ENCODE results near the gene SCN1B.
A peak's percentile ranks its signal among the peaks of the same experiment; 100 is the strongest.
"Not testable (repeated sequence)": the region's sequence is repeated elsewhere in the genome, so short reads cannot be mapped to it uniquely, and the experiment has no call there.

Gene SCN1B

GRCh38 chr19:35021596-35021995, 8.7 kb upstream of the SCN1B start:
- Histone ChIP-seq H3K36me3 (ENCODE audit: insufficient read depth, low read length) (no peaks in the 10 kb centered on the region), H3K27me3 (ENCODE audit: insufficient read depth, low read length) (no peaks in the 10 kb centered on the region), H3K4me1 (ENCODE audit: control insufficient read depth, insufficient read depth, low read length, unreplicated experiment) (no peaks in the 10 kb centered on the region), H2AFZ (ENCODE audit: low read length, unreplicated experiment) (no peak overlapping the region), H3K79me2 (ENCODE audit: control insufficient read depth, insufficient read depth, low read length, unreplicated experiment) (no peaks in the 10 kb centered on the region), H3K27ac (ENCODE audit: low read depth, low read length) (no peak overlapping the region), H3K4me3 (ENCODE audit: low read depth, low read length) (no peak overlapping the region)

GRCh38 chr19:35022460-35022859, 7.8 kb upstream of the SCN1B start:
- no peak overlapping the region for H2AFZ ChIP-seq (ENCODE audit: low read length, unreplicated experiment)
- H3K36me3 ChIP-seq (ENCODE audit: insufficient read depth, low read length): no peaks in the 10 kb centered on the region
- H3K4me1 ChIP-seq (ENCODE audit: control insufficient read depth, insufficient read depth, low read length, unreplicated experiment): no peaks in the 10 kb centered on the region
- no peaks in the 10 kb centered on the region for H3K79me2 ChIP-seq (ENCODE audit: control insufficient read depth, insufficient read depth, low read length, unreplicated experiment)
- no peak overlapping the region for H3K27ac ChIP-seq (ENCODE audit: low read depth, low read length)
- no peaks in the 10 kb centered on the region for H3K27me3 ChIP-seq (ENCODE audit: insufficient read depth, low read length)
- H3K4me3 ChIP-seq (ENCODE audit: low read depth, low read length): no peak overlapping the region

GRCh38 chr19:35023428-35023827, 6.8 kb upstream of the SCN1B start:
- H3K27ac ChIP-seq (ENCODE audit: low read depth, low read length): no peak overlapping the region
- H2AFZ ChIP-seq (ENCODE audit: low read length, unreplicated experiment): no peak overlapping the region
- no peaks in the 10 kb centered on the region for H3K79me2 ChIP-seq (ENCODE audit: control insufficient read depth, insufficient read depth, low read length, unreplicated experiment)
- H3K4me1 ChIP-seq (ENCODE audit: control insufficient read depth, insufficient read depth, low read length, unreplicated experiment): no peaks in the 10 kb centered on the region
- no peaks in the 10 kb centered on the region for H3K36me3 ChIP-seq (ENCODE audit: insufficient read depth, low read length)
- no peaks in the 10 kb centered on the region for H3K27me3 ChIP-seq (ENCODE audit: insufficient read depth, low read length)
- no peak overlapping the region for H3K4me3 ChIP-seq (ENCODE audit: low read depth, low read length)

- H3K27me3 ChIP-seq (ENCODE audit: insufficient read depth, low read length): no peaks in the 10 kb centered on the region
- no peak overlapping the region for H2AFZ ChIP-seq (ENCODE audit: low read length, unreplicated experiment)
- no peaks in the 10 kb centered on the region for H3K79me2 ChIP-seq (ENCODE audit: control insufficient read depth, insufficient read depth, low read length, unreplicated experiment)
- no peaks in the 10 kb centered on the region for H3K36me3 ChIP-seq (ENCODE audit: insufficient read depth, low read length)
- no peaks in the 10 kb centered on the region for H3K4me1 ChIP-seq (ENCODE audit: control insufficient read depth, insufficient read depth, low read length, unreplicated experiment)
- H3K4me3 ChIP-seq (ENCODE audit: low read depth, low read length): no peak overlapping the region
- H3K27ac ChIP-seq (ENCODE audit: low read depth, low read length): no peak overlapping the region
Measured at GRCh38 chr19:35024095-35024494, 6.2 kb upstream of the SCN1B start.

GRCh38 chr19:35025969-35026368, 4.3 kb upstream of the SCN1B start:
- Histone ChIP-seq H3K27ac (ENCODE audit: low read depth, low read length) (no peak overlapping the region), H3K4me3 (ENCODE audit: low read depth, low read length) (no peak overlapping the region), H3K27me3 (ENCODE audit: insufficient read depth, low read length) (no peaks in the 10 kb centered on the region), H3K4me1 (ENCODE audit: control insufficient read depth, insufficient read depth, low read length, unreplicated experiment) (no peaks in the 10 kb centered on the region), H3K79me2 (ENCODE audit: control insufficient read depth, insufficient read depth, low read length, unreplicated experiment) (no peaks in the 10 kb centered on the region), H2AFZ (ENCODE audit: low read length, unreplicated experiment) (no peak overlapping the region), H3K36me3 (ENCODE audit: insufficient read depth, low read length) (no peaks in the 10 kb centered on the region)

GRCh38 chr19:35026418-35026817, 3.9 kb upstream of the SCN1B start:
- Histone ChIP-seq H3K4me1 (ENCODE audit: control insufficient read depth, insufficient read depth, low read length, unreplicated experiment) (no peaks in the 10 kb centered on the region), H3K27ac (ENCODE audit: low read depth, low read length) (no peak overlapping the region), H3K27me3 (ENCODE audit: insufficient read depth, low read length) (no peaks in the 10 kb centered on the region), H3K79me2 (ENCODE audit: control insufficient read depth, insufficient read depth, low read length, unreplicated experiment) (no peaks in the 10 kb centered on the region), H3K4me3 (ENCODE audit: low read depth, low read length) (no peak overlapping the region), H3K36me3 (ENCODE audit: insufficient read depth, low read length) (no peaks in the 10 kb centered on the region), H2AFZ (ENCODE audit: low read length, unreplicated experiment) (no peak overlapping the region)

- Histone ChIP-seq H2AFZ (ENCODE audit: low read length, unreplicated experiment) (no peak overlapping the region), H3K79me2 (ENCODE audit: control insufficient read depth, insufficient read depth, low read length, unreplicated experiment) (no peaks in the 10 kb centered on the region), H3K36me3 (ENCODE audit: insufficient read depth, low read length) (no peaks in the 10 kb centered on the region), H3K4me3 (ENCODE audit: low read depth, low read length) (no peak overlapping the region), H3K27ac (ENCODE audit: low read depth, low read length) (no peak overlapping the region), H3K27me3 (ENCODE audit: insufficient read depth, low read length) (no peaks in the 10 kb centered on the region), H3K4me1 (ENCODE audit: control insufficient read depth, insufficient read depth, low read length, unreplicated experiment) (no peaks in the 10 kb centered on the region)
Measured at GRCh38 chr19:35027009-35027408, 3.3 kb upstream of the SCN1B start.

GRCh38 chr19:35027851-35028599, 2.2 kb upstream of the SCN1B start:
- Histone ChIP-seq H3K27me3 (ENCODE audit: insufficient read depth, low read length) (no peaks in the 10 kb centered on the region), H3K36me3 (ENCODE audit: insufficient read depth, low read length) (no peaks in the 10 kb centered on the region), H3K4me3 (ENCODE audit: low read depth, low read length) (no peak overlapping the region), H3K4me1 (ENCODE audit: control insufficient read depth, insufficient read depth, low read length, unreplicated experiment) (no peaks in the 10 kb centered on the region), H3K27ac (ENCODE audit: low read depth, low read length) (no peak overlapping the region), H2AFZ (ENCODE audit: low read length, unreplicated experiment) (no peak overlapping the region), H3K79me2 (ENCODE audit: control insufficient read depth, insufficient read depth, low read length, unreplicated experiment) (no peaks in the 10 kb centered on the region)

- not testable (repeated sequence) for H3K79me2 ChIP-seq (ENCODE audit: control insufficient read depth, insufficient read depth, low read length, unreplicated experiment); H3K36me3 ChIP-seq (ENCODE audit: insufficient read depth, low read length); H3K27ac ChIP-seq (ENCODE audit: low read depth, low read length); H3K4me1 ChIP-seq (ENCODE audit: control insufficient read depth, insufficient read depth, low read length, unreplicated experiment); H3K4me3 ChIP-seq (ENCODE audit: low read depth, low read length); H3K27me3 ChIP-seq (ENCODE audit: insufficient read depth, low read length); H2AFZ ChIP-seq (ENCODE audit: low read length, unreplicated experiment)
Measured at GRCh38 chr19:35028600-35028885, 1.7 kb upstream of the SCN1B start.

- not testable (repeated sequence) for H3K79me2 ChIP-seq (ENCODE audit: control insufficient read depth, insufficient read depth, low read length, unreplicated experiment); H3K36me3 ChIP-seq (ENCODE audit: insufficient read depth, low read length); H3K4me1 ChIP-seq (ENCODE audit: control insufficient read depth, insufficient read depth, low read length, unreplicated experiment); H3K27me3 ChIP-seq (ENCODE audit: insufficient read depth, low read length); H3K27ac ChIP-seq (ENCODE audit: low read depth, low read length); H2AFZ ChIP-seq (ENCODE audit: low read length, unreplicated experiment); H3K4me3 ChIP-seq (ENCODE audit: low read depth, low read length)
Measured at GRCh38 chr19:35029275-35029736, 964 bp upstream of the SCN1B start.

GRCh38 chr19:35029737-35030256, 473 bp upstream of the SCN1B start:
- Histone ChIP-seq H3K27me3 (ENCODE audit: insufficient read depth, low read length) (no peaks in the 10 kb centered on the region), H3K36me3 (ENCODE audit: insufficient read depth, low read length) (no peaks in the 10 kb centered on the region), H3K27ac (ENCODE audit: low read depth, low read length) (no peak overlapping the region), H2AFZ (ENCODE audit: low read length, unreplicated experiment) (no peak overlapping the region), H3K4me3 (ENCODE audit: low read depth, low read length) (peak overlapping the region; percentile 66), H3K4me1 (ENCODE audit: control insufficient read depth, insufficient read depth, low read length, unreplicated experiment) (no peaks in the 10 kb centered on the region), H3K79me2 (ENCODE audit: control insufficient read depth, insufficient read depth, low read length, unreplicated experiment) (no peaks in the 10 kb centered on the region)

Data from ACC112 (cell line).